Jurkat, Clone E6-1 (cell line): ENCODE data around the gene PGRMC1.
"Not testable (repeated sequence)": the region's sequence is repeated elsewhere in the genome, so short reads cannot be mapped to it uniquely, and the experiment has no call there.

Source experiments
- DNase-seq: peaks from one replicate; pipeline ENCODE4 v3.0.0-alpha.2; 2011; ENCODE audit warnings: low read depth, low spot score
- H3K4me3 ChIP-seq: 2 replicates; pipeline ENCODE4 v1.5.1; 2011; ENCODE audit warnings: mild to moderate bottlenecking, low read length, control low read depth, moderate library complexity

PGRMC1 gene

DNA sequence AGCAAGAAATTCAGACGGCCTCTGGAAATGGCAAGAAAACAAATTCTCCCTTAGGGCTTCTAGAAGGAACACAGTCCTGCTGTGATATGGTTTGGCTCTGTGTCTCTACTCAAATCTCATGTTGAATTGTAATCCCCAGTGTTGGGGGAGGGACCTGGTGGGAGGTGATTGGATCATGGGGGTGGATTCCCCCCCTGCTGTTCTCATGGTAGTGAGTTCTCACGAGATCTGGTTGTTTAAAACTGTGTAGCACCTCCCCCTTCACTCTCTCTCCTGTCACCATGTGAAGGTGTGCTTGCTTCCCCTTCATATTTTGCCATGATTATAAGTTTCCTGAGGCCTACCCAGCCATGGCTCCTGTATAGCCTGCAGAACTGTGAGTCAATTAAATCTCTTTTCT lies 55.2 kb downstream of the PGRMC1 start:
- H3K4me3 ChIP-seq, DNase-seq: not testable (repeated sequence)

DNA sequence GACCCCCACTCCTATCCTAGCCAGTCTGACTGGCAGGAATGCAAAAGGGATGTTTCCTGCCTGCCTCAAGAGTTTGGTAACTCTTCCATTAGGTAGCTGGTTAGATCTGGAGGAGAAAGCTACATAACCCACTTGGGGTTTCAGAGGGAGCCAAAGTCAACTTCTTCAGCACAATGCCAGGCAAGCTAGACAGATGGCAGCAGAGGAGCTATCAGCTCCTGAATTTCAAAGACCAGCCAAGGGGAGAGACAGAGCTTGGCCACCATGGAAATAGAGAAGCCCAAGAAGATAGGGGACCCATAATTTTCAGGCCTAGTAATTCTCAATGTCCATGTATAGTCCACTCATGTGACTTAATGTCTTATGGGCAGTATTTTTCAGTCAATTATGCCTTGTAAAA lies 56.4 kb downstream of the PGRMC1 start:
- H3K4me3 ChIP-seq: no peak overlapping the region
- no peak for DNase-seq
